GM19468 (cell line): ENCODE results near the gene CPE.

Source experiments
- ATAC-seq: cut with Tn5 transposase; IDR thresholded peaks from one replicate; pipeline ENCODE4 v1.9.1; 2021; ENCODE audit warnings: mild to moderate bottlenecking, moderate library complexity, moderate number of reproducible peaks; ENCODE audit not compliant: unreplicated experiment; ENCODE audit errors: extremely low read depth

CPE gene

DNA sequence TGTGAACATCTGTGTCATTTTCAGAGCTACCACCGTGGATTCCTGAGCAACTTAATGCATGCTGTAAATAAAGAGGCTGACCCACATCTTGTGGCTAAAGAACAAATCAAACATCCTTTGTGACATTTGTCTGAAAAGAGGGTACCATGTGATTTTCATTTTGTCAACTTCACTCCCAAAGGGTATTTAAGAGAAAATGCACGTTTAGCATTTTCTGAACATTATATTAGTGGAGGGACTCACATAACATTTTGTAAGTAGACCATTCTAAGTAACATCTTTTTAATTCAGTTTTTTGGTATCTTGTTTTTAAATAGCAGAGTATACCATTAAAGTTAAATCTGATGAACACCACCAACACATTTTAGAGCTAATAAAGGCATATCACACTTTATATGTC is 17.0 kb upstream of the CPE start:
- no peak for ATAC-seq

DNA sequence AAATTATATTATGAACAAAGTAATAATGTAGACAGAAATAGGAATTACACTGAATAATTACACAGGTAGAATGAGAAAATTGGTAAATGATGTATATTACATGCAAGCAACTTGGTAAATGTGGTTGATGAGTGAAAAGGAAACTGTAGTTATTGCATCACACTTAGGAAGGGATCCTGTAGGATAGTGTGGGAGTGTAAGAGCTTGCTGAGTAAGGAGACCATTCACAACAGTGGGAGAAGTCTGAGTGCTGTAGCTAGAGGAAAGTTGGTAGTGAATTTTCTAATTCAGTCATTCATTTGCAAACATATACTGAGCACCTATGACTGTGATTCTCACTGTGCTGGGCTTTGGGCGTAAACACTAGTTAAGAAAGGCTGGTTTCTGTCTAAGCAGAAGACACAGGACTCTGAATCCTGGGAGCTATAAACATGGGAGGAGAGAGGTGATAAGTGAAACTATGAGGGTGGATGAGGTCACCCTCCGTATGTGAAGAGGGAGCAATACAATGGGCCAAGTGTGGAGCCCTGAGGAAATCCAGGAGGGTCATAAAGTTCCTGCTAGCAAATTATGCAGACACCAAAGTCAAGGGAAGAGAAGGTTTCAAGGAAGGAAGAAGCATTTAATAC is 14.2 kb upstream of the CPE start:
- no peak for ATAC-seq

DNA sequence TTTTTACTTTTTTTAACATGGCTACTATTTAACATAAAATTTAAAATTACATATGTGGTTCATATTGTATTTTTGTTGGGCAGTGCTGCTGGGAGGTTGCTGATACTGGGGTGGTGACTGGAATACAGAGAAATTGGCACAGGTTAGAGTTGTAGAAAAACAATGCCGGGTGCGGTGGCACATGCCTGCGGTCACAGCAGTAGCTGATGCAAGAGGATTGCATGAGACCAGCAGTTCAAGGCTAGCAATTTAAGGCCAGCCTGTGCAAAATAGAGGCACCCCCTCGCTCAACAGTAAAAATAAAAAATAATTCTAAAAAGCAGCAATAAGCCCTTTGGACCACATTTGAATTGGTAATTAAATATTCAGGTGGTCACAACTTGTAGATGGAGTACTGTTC is 11.8 kb upstream of the CPE start:
- no peak for ATAC-seq

DNA sequence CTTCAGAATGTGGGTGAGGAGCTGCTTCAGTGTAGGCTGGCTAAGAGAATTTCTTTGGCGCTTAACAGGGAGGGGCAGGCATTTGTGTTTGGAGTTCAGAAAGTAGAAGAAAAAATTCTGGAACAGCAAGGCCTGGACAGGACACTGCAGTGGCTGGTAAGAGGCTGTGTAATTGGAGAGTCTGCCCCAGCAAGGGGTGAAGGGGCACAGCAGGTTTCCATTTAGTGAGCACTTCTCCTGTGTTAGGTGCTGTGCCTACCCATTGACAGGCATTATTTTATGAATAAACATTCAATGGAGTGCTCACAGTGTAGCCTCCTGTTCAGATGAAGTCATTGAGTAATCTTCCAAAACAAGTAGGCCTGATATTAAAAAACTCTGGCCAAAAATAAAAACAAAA is 10.7 kb upstream of the CPE start:
- no peak for ATAC-seq

DNA sequence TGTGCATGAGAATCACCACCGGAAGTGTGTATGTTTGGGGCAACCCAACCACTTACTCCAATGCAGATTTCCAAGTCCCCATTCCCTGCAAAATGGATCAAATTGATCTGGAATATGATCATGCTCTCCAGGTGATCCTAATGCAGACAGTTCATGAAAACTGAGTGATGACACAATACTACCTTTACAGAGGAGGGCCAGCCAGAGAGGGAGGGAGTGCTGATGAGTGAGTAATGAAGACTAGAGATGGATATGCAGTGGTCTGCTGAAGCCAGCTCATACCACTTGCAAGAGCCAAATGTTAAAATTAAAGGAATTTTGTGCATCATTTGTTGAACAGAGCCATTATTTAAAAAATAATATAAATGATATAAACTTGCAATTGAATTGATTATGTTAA is 10.2 kb upstream of the CPE start:
- no peak for ATAC-seq

DNA sequence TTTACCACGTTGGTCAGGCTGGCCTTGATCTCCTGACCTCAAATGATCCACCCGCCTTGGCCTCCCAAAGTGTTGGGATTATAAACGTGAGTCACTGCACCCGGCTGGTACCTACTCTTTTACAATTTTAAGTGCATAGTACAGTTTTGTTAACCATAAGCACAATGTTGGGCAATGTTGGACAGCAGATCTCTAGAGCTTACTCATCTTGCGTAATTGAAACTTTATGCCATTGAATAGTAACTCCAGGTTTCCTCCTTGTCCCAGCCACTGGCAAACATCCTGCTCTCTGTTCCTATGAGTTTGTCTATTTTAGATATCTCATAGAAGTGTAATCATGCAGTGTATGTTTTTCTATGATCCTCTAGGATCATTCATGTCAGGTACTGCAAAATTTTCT is 9.3 kb upstream of the CPE start:
- no peak for ATAC-seq

DNA sequence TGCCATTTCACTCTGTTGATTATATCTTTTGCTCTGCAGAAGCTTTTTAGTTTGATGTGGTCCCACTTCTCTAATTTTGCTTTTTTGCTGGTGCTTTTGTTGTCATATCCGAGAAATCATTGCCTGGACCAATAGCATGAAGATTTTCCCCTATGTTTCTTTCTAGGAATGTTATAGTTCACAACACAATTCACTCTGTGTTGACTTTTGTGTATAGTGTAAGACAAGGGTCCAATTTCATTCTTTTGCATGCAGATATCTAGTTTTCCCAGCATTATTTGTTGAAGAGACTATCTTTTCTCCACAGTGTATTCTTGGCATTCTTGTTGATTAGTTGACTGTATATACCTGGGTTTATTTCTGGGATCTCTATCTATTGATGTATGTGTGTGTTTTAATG is 8.3 kb upstream of the CPE start:
- ATAC-seq = no peak

DNA sequence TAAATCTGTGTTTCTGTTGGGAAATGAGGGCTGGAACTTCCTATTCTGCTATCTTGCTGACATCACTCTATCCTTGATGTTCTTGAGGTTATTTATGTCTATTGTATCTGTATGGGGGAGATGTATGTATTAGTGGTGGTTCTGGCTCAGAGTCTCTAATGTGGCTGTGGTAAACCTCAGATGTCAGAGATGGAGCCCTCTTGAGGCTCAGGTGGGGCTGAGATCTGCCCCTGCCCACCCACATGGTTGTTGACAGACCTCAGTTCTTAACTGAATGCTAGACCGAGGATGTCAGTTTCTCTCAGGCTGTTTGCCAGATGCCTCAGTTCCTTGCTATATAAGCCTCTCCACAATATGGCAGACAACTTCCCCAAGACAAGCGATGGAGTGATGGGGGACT is 3.3 kb upstream of the CPE start:
- ATAC-seq = no peak

DNA sequence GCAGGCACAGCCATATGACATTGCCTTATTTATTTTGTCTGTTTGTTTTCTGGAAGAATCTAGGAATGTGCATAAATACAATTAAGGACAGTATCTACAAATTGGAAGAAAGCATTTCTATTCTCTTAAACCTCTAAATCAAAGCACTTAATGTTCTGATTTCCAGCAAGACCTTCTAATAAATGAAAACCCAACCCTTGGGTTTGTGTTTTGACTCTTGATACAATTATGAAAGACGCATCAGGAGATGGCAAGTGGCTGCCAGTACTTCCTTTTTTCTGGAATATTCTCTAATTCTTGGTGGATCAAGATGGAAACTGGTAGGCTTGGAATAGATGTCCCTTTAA is 437 bp upstream of the CPE start:
- no peak for ATAC-seq

DNA sequence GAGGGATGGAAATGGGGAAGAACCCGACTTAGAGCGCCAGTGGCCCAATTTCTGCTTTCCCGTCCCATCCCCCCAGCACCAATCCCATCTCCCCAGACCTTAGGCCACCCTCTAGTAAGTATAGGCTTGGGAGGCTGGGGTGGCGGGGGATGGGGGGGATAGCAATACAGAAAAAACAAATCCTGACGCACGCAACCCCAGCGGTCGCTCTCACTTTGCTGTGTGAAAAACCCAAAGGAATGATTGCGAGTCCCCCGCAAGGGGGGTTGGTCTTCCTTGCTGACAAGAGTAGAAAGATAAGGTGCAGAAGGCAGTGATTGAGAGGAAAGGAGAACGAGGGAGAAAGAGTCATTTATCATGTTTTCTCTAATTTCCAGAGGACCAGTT is 863 bp downstream of the CPE start:
- ATAC-seq = no peak

DNA sequence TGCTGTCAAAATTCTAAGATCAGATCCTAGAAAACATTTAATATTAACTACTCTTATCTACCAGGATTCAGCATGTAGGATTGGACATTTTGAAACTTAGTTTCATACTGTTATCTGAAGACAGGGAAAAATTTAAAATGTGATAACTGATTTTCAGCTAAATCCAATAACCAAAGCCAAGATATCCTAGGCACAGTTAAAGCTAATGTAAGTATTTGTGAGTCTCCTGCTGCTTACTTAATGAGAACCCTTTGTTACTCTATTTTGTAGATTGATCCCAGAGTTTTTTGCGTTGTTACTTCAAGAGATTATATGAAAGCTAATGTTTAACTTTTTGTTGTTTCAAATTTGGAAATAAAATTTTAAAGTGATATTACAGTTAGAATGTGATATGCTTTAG is 2.0 kb downstream of the CPE start:
- ATAC-seq = no peak

DNA sequence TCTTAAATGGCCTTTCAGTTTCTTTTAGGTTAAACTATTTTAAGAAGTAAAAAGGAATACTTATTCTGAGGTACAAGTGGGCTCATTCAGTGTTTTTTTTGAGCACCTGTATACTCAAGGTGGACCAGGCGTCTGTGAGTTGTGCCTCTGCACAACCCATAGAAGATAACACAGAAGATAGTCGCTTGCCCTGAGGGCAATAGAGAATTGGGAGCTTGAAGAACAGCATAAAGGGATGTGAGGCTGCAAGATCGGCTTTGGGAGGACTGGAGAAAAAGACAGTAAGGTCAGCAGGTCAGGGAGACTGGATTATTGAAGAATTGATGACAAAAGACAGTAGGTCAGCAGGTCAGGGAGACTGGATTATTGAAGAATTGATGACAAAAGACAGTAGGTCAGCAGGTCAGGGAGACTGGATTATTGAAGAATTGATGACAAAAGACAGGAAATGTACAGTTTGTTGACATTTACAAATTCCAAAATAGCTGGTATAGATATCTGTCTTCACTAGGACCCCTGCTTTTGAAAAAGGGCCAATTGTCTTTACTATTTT is 3.1 kb downstream of the CPE start:
- no peak for ATAC-seq

DNA sequence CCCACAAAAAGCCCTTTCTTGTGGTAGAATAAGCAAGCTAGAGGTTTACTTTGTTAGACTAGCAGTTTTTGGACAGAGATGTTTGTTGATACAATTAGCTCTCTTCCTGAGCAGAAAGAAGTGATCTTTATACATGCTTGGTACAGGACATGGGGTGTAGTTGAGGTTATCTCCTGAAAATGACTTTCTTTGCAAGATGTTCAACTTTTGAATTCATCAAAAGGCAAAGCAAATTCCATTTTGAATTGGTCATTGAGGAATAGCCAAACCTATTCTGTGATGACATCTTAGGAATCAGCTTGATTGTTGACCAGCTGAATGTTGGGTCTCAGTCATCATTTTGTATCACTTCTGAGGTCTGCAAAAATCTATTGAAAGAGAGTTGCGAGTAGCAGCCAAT is 3.8 kb downstream of the CPE start:
- ATAC-seq = no peak

DNA sequence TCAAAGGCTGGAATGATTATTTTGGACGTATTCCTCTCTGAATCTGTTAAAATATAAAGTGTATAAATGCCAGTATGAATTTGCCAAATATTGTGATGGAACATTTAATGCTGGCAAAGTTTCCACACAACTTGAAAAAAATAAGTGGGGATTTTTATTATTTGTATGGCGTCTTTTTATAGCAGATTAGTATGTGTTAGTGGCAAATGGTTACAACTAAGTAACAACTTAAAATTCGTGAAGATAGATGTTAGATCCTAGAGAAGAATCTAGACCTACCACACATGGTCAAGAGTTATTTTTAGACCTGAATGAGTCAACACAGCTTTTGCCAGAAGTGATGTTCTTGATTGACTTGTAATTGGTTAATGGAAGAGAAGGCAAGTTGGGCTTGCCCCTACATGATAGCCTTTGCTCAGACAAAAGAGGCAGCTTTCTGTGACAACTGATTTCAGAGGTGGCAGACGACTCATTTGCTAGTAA is 4.8 kb downstream of the CPE start:
- no peak for ATAC-seq

DNA sequence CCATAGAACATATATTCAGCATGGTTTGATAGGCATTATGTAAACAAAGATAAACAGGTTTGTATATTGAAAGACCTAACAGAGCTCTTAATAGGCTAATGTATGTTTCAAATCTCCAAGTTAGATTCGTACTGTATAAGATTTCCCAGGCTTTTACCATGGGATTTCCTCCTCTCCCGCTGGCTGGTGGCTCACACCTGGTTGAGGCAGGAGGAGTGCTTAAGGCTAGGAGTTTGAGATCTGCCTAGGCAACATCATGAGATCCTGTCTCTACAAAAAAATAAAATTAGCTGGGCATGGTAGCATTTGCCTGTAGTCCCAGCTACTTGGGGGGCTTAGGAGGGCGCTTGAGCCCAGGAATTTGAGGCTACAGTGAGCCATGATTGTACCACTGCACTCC is 5.4 kb downstream of the CPE start:
- ATAC-seq = no peak

DNA sequence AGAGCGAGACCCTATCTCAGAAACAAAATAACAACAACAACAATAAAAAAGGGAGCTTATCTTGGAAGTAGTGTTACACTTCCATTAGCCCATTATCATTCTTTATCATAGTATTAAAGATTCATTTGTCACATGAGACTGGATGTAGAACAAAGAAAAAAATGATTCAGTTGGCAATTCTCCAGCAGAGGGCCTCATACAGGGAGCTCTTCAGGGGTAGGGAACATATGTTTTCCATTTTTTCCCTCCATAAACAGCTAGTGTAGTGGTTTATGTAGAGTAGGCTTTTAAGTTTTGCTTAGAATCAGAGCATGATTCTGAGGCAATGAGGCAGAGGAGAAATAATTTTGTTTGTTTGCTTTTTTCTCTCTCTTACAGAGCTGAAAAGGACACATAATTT is 5.8 kb downstream of the CPE start:
- ATAC-seq = no peak

DNA sequence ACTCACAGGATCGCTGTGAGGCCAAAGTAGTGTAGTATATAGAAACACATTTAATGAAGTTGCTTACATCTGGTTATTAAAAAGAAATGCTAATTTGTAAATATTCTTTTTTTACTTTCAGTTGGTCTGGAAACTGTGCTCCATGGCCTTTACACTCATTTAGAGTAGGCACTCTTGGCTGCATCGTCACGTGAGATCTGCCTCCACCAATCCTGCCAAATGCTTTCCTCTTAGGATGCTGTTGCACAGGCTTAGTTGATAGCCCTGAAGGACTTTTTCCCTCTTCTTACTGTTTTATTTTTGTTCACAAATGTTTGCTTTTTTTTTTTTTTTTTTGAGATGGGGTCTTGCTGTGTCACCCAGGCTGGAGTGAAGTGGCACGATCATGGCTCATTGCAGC is 6.3 kb downstream of the CPE start:
- ATAC-seq = no peak

DNA sequence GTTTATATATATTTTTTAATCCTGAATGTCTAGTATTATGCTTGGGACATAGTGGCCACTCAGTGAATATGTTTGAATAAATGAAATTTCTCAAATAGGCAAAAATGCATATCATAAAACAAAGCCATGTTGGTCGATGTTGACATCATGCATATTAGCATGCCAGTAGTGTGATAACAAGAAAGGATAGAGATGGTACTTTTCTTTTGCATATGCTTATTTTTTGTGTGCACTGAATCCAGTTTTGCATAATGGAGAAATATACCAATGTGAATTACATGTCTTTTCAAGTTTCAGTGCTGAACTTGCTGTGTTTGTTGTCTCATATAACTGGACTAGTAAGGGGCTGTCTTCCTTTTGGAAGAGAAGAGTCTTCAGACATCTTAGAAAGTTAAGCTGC is 7.5 kb downstream of the CPE start:
- no peak for ATAC-seq

DNA sequence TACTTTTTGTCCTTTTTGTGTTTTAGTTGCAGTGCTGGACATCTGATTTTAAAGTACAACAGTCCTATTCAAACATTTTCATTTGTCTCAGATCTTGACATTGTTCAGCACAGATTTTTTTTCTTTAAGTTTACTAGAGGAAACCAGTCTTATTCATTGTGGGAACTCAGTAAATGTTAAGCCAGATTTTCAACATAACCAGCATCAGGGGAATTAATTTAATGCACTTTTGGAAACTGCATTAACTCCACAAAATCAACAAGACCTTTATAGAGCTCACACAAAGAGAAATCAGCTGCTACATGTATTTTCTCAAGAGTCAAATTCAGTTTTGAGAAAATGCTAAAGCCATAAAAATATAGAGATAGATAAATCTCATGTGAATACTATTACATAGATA is 9.9 kb downstream of the CPE start:
- no peak for ATAC-seq

DNA sequence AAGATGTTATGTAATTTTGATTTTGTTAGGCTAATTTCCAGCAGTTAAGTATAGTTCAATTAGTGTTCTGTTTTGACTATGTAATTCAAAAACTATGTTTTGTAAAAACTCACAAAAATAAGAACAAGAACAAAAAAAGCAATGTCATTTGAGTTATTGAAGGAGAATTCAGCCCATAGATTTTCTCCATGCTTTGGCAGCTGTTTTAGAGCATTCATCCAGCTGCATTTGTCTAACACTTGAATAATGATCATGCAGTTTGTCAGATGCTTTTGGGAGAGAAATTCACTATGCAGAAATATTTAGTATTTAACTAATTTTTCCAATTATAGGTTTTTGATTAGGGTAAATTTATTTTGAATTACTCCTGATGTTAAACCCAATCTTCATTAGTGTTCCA is 14.2 kb downstream of the CPE start:
- ATAC-seq = no peak

DNA sequence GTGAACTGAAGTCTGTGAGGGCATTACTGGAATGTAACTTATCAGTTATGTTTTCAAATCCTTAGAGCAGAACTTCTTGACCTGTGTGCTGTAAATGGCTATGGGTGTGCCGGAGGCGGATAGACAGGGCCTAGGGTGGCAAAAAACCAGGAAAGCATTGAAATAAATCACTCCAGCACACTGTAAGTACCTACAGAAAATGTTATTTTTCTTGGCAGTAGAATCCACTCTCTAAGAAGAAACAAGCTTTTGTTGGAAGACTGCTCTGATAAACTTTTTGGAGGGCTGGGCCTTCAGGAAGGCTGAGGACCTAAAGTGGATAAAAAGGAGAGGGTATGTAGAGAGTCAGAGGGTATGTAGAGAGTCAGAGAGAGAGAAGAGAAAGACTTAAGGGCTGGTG is 14.9 kb downstream of the CPE start:
- no peak for ATAC-seq

DNA sequence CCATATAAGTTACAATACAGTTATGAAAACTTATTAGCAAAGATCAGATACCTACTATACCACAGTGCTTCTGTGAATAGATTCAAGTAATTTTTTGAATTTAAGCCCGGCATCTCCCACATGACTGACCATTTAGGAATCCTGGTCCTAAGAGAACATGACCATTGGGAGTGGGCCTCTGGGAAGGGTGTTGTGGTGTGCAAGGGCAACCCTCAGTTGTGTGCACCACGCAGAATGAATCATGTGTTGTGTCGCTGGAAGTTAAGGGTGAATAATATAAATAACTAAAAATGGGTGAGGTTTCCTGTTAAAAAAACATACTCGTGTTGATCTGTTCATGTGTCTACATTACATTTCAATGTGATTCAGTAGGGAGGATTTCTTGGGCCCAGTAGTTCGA is 15.5 kb downstream of the CPE start:
- no peak for ATAC-seq

DNA sequence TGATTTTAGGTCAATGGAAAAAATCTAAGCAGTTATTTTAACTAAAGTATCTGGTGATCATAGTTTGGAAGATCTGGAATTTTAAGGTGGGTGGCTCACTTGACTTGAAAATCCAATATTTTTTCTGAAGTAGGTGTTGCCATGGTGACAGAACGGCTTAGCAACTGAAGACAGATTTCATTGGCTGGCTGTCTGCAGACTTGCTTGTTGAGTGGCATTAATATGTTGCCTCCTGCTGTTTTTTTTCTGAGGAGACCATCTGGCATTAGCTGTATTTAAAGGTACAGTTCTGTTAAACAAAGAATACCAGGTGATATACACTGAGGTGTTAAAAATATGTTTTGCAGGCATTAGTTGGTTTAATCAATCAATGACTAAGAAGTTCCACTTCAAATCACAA is 19.8 kb downstream of the CPE start:
- no peak for ATAC-seq
